GM06990 (cell line): ENCODE results near the gene PEAR1.

Experiments
- DNase-seq: peaks from one replicate; pipeline ENCODE4 v3.0.0-alpha.2; 2011; ENCODE audit not compliant: insufficient read length; ENCODE audit errors: extremely low read depth
- H3K27me3 ChIP-seq: replicated peaks from 2 replicates; pipeline ENCODE4 v1.6.0; 2011; ENCODE audit warnings: low read length; ENCODE audit not compliant: control insufficient read depth, insufficient read depth
- H3K36me3 ChIP-seq: 2 replicates; pipeline ENCODE4 v1.5.1; 2011; ENCODE audit warnings: low read length; ENCODE audit not compliant: control insufficient read depth, insufficient read depth
- H3K4me3 ChIP-seq: replicated peaks from 2 replicates; pipeline ENCODE4 v1.5.1; 2011; ENCODE audit warnings: low read depth, mild to moderate bottlenecking, control low read depth, low read length
- CTCF ChIP-seq: IDR thresholded peaks from 2 replicates; pipeline ENCODE4 v1.5.1; 2011; ENCODE audit warnings: low read length, control low read depth, mild to moderate bottlenecking, inconsistent platforms; ENCODE audit not compliant: insufficient read depth, poor library complexity, severe bottlenecking

PEAR1 gene, protein sequence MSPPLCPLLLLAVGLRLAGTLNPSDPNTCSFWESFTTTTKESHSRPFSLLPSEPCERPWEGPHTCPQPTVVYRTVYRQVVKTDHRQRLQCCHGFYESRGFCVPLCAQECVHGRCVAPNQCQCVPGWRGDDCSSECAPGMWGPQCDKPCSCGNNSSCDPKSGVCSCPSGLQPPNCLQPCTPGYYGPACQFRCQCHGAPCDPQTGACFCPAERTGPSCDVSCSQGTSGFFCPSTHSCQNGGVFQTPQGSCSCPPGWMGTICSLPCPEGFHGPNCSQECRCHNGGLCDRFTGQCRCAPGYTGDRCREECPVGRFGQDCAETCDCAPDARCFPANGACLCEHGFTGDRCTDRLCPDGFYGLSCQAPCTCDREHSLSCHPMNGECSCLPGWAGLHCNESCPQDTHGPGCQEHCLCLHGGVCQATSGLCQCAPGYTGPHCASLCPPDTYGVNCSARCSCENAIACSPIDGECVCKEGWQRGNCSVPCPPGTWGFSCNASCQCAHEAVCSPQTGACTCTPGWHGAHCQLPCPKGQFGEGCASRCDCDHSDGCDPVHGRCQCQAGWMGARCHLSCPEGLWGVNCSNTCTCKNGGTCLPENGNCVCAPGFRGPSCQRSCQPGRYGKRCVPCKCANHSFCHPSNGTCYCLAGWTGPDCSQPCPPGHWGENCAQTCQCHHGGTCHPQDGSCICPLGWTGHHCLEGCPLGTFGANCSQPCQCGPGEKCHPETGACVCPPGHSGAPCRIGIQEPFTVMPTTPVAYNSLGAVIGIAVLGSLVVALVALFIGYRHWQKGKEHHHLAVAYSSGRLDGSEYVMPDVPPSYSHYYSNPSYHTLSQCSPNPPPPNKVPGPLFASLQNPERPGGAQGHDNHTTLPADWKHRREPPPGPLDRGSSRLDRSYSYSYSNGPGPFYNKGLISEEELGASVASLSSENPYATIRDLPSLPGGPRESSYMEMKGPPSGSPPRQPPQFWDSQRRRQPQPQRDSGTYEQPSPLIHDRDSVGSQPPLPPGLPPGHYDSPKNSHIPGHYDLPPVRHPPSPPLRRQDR

DNA sequence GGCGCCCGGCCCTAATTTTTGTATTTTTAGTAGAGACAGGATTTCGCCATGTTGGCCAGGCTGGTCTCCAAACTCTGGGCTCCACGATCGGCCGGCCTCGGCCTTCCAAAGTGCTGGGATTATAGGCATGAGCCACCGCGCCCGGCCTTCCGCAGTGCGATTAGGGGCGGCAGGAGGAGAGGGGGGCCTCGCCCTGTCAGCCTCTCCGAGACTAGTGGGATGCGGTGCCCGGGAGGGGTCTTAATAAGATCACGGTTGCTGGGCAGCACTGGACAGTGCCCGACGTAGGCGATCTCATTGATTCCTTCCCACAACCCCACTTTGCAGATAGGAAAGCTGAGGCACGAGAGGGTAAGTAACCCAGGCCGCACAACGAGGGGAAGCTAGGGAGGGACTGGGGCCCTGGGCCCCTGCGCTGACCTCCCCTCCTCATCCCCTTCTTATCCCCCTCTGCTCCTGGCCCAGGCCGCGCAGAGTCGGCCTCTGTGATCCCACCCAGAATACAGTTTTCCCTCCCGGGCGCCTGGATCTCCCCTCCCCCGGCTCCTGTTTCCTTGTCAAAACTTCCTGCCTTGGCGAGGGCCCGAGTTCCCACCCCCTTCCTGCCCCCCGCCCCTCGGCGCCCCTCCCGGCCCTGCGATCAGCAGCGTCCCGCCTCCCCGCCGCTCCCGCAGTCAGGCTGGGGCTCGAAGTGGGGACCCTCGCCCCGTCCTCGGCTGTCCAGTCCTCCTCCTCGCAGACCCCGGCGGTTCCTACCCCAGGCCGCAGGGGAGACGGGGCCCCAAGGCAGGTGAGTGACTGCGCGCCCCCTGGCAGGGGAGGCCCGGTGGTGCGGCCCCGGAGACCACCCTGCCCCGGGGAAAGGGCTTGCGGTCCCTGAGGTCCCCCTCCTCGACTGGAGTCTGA is at the start of gene PEAR1:
Gene PEAR1 (plus strand): TSS at position 671 of the 906 bp plus-strand sequence. CDS start 10,209 bp downstream, outside the sequence.
- Histone ChIP-seq H3K36me3 (no peaks in the 10 kb centered on the region), H3K4me3 (no peak within 1 kb of the TSS), H3K27me3 (peaks cover 6% of the 10 kb centered on the region)
- TF ChIP-seq CTCF: no peak
- no peak for DNase-seq

DNA sequence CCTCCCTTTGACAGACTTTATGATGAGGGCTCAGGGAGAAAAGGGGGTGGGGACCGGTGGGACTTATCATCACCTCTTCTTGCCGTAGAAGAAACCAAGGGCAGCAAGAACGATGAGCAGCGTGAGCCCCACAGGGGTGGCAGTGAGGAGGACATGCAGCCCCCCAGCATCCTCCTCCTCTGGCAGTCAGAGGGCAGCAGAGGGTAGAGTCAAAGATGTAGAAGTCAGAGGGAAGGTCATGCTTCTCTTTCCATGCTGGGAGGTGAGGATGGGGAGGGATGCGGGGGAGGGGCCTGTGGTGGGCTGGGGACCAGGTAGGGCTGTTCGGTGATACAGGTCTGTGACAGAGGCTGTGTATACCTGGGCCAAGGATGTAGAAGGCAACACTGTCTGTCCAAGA is 49.4 kb upstream of the PEAR1 start:
- DNase-seq: no peak
- no peak overlapping the region for H3K4me3 ChIP-seq
- H3K36me3 ChIP-seq: no peaks in the 10 kb centered on the region
- TF ChIP-seq CTCF: peak; percentile 14
- peaks cover 2% of the 10 kb centered on the region for H3K27me3 ChIP-seq

DNA sequence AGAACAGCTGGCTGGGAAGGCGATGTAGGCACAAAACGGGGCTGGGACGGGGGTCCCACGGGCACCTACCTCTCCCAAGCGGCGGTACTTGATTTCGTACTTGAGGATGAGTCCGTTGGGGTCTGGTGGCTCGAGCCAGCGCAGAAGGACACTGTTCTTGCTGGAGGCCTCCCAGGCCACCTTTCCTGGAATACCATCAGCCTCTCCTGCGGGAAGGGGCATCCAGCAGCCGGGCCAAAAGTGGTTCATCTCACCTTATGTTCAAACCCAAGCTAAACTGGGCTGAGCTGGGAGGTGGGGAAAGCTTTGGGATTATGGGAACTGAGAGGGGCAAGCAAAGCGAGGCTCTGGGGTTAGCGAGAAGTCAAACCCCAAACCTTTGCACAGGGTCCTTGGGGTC is 48.9 kb upstream of the PEAR1 start:
- H3K4me3 ChIP-seq: no peak overlapping the region
- DNase-seq: no peak
- TF ChIP-seq CTCF: no peak
- H3K36me3 ChIP-seq: no peaks in the 10 kb centered on the region
- peaks cover 2% of the 10 kb centered on the region for H3K27me3 ChIP-seq

DNA sequence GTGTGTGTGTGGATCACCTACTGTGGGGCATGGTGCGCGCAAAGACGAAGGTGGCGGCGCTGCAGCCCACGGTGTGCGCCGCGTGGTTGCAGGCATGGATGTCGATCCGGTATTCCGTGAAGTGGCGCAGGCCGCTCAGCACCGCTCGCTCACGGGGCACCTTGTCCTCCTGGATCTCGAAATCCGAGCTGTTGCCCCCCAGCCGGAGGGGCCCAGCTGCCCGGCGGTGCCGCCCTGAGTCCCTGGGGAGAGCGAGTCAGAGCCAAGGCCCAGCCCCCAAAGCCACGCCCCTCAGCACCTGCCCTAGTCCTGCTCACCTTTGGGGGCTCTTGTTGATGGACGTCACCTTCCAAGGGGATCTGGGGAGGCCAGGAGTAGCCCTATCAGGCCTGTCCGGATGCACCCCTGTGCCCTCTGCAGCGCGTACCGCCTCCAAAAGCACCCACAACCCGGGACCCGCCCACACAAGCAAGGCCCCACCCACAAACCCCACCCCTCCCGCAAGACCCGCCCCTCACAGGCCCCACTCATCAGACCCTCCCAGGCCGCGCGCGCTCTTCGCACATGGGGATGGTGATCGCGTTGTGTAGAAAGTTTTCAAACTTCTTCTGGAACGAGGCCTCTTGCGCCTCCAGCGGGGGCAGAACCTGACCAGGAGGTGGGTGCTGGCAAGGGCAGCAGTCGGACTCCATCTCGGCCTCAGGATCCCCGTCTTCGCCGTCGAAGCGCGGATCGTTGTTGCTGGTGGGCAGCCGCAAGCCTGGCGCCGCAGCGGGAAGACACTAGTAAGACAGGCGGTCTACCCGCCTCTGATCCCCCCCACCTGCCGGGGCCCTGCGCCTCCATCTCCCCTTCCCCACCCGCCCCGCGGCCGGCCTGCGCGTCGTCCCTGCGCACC is 48.2 kb upstream of the PEAR1 start:
- Histone ChIP-seq H3K36me3 (no peaks in the 10 kb centered on the region), H3K27me3 (peaks cover 2% of the 10 kb centered on the region), H3K4me3 (no peak overlapping the region)
- no peak for DNase-seq
- no peak for TF ChIP-seq CTCF
